ENCODE data around the gene BCOR.

DNA sequence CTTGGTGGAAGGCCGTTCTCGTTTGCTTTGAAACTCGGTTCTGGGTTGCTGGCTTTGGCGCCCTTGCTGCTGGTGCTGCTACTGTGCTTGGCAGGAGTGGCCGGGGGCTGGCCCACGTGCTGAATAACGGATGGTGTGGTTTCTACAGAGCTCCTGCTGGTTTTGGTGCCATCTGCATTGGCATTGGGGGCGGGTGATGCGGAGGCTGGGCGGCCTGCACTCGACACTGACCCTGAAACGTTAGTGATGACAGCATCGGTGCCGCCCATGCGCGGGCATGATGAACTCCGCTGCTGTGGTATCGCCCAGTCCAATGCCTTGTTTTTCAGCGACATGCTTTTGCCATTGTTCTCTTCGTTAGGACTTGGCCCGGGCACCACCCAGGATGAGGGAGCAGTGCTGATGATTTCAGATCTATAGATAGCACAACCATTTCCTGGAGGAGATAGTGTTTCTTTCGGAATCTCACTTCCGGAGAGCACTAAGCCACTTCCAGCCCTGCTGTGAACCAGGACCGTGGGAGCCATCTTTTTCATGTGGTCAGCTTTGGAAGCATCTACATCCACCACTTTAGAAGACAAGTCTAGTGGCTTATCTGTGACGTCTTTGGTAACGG, 24.2 kb downstream of the BCOR start:
- TF ChIP-seq, protein P1, sequence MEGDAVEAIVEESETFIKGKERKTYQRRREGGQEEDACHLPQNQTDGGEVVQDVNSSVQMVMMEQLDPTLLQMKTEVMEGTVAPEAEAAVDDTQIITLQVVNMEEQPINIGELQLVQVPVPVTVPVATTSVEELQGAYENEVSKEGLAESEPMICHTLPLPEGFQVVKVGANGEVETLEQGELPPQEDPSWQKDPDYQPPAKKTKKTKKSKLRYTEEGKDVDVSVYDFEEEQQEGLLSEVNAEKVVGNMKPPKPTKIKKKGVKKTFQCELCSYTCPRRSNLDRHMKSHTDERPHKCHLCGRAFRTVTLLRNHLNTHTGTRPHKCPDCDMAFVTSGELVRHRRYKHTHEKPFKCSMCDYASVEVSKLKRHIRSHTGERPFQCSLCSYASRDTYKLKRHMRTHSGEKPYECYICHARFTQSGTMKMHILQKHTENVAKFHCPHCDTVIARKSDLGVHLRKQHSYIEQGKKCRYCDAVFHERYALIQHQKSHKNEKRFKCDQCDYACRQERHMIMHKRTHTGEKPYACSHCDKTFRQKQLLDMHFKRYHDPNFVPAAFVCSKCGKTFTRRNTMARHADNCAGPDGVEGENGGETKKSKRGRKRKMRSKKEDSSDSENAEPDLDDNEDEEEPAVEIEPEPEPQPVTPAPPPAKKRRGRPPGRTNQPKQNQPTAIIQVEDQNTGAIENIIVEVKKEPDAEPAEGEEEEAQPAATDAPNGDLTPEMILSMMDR (IDR thresholded peaks at IDR 0.05) = no peak
- TF ChIP-seq POLR2AphosphoS5 (IDR thresholded peaks at IDR 0.05) (no peak), POLR2A (IDR thresholded peaks at IDR 0.05; ENCODE audit: low read depth) (no peak)

Data from esophagus muscularis mucosa (tissue), 3 donors.